GM19324 (cell line): Measurements from ENCODE around the gene KRT33A.

Source experiments
- ATAC-seq: cut with Tn5 transposase; IDR thresholded peaks from one replicate; pipeline ENCODE4 v1.9.1; 2021; ENCODE audit warnings: mild to moderate bottlenecking, moderate library complexity; ENCODE audit not compliant: unreplicated experiment, low FRiP score

Gene KRT33A

GRCh38 chr17:41308251-41308917 is 42.2 kb downstream of the KRT33A start:
- ATAC-seq = no peak

GRCh38 chr17:41307647-41308046 is 43.0 kb downstream of the KRT33A start:
- ATAC-seq = no peak

- no peak for ATAC-seq
Observed at GRCh38 chr17:41304091-41304490, 46.5 kb downstream of the KRT33A start.

GRCh38 chr17:41302981-41303380 is 47.6 kb downstream of the KRT33A start:
- no peak for ATAC-seq

GRCh38 chr17:41301916-41302901 is 48.4 kb downstream of the KRT33A start, which contains the start of gene KRTAP29-1:
Gene KRTAP29-1 (minus strand): TSS chr17:41302851. CDS start chr17:41302851, 0 bp downstream.
- no peak for ATAC-seq

GRCh38 chr17:41301204-41301790 is 49.3 kb downstream of the KRT33A start:
- ATAC-seq = no peak

- ATAC-seq = no peak
Observed at GRCh38 chr17:41298458-41299135, 52.0 kb downstream of the KRT33A start.

GRCh38 chr17:41296846-41297245 is 53.8 kb downstream of the KRT33A start:
- no peak for ATAC-seq
